Measurements from ENCODE around the gene ABCA2.
A peak's percentile ranks its signal among the peaks of the same experiment; 100 is the strongest.

The ABCA2 gene

DNA sequence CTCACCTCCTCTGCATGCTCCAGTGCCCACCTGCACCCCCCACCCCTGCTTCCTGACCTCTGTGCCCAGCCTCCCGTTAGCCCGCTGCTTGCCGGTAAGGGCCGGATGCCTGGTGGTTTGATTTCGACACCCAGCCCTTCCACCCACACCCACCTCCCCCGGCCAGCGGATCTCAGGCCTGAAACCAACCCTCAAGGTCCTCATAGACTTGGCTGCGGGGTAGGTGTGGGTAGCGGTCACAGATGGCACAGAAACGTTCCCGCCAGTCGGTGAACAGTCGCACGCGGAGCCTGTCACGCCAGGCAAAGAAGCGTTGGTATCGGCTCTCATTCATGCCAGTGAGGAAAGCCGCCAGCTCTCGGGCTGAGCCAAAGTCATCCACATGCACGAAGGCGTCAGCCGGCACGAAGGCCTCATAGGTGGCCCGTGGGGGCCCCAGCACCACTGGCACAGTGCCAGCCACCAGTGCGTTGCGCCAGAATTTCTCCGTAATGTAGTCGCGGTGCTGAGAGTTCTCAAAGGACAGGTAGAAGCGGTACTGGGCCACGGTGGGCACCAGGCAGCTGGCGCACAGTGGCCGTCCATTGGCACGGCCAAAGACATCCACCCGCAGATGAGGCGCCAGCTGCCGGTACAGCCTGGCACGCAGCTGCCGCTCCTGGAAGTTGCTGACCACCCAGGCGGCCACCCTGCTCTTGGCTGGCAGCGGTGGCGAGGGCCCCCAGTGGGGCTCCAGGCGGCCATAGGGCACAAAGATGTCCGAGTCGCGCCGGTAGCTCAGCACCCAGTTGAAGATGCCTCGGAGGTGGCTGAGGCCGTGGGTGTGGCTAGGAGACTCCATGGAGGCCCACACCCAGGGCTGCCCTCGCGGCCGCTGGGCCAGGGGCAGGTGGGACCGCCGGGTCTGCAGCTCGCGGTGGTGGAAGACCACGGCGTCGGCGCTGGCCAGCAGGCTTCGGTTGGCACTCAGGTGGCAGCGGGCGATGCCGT lies 2.8 kb upstream of the ABCA2 start:
- CTCF ChIA-PET, result interaction anchor here (0.7 to 2.7 kb wide), 2 partner anchors 73 to 83 kb away, joined by 4 to 23 read pairs; no protein-coding TSS in a partner anchor
- POLR2A ChIA-PET, result interaction anchor here (0.7 to 1.7 kb wide), 2 partner anchors 38 to 83 kb away, joined by 3 to 4 read pairs; partner anchors contain the start of gene PAXX
- TF ChIP-seq TARDBP (IDR thresholded peaks at IDR 0.05) (no peak), FOXK2 (IDR thresholded peaks at IDR 0.05) (no peak), FOXA1 (IDR thresholded peaks at IDR 0.05) (no peak), SUZ12 (IDR thresholded peaks at IDR 0.05) (no peak), ELF4 (IDR thresholded peaks at IDR 0.05) (no peak), LEF1 (IDR thresholded peaks at IDR 0.05; ENCODE audit: borderline replicate concordance) (no peak), BHLHE40 (IDR thresholded peaks at IDR 0.05; ENCODE audit: borderline replicate concordance) (no peak), CTBP1 (IDR thresholded peaks at IDR 0.05; ENCODE audit: borderline replicate concordance) (no peak), SP1 (IDR thresholded peaks at IDR 0.05) (no peak), NFRKB (IDR thresholded peaks at IDR 0.05) (no peak), HDGF (IDR thresholded peaks at IDR 0.05; ENCODE audit: borderline replicate concordance) (no peak)
- no peak for DNase-seq (ENCODE audit: extremely low spot score)

DNA sequence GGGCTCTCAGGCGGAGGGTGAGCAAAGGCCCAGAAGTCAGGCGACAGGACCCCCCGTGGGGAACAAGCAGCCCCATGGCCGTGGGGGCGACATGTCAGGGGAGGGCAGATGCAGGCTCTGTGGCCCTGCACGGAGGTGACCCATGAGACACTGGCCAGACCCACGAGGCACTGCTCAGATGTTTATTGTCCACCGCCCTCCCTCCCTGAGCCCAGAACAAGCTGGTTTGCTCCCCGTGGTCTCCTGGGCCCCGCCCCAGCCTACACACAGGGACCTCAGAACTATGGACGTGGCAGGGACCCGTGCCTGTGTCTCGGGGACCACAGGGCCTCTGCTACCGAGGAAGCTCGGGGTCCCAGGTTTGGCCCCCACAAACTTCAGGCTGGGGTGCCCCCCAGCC lies 2.0 kb upstream of the ABCA2 start:
- TF ChIP-seq ELF4 (IDR thresholded peaks at IDR 0.05) (no peak), SP1 (IDR thresholded peaks at IDR 0.05) (no peak), L3MBTL2 (conservative IDR thresholded peaks at IDR 0.05) (no peak), FOXK2 (IDR thresholded peaks at IDR 0.05) (no peak), FOXA1 (IDR thresholded peaks at IDR 0.05) (no peak), ZNF384 (IDR thresholded peaks at IDR 0.05) (no peak), ARNT (IDR thresholded peaks at IDR 0.05) (no peak), HDGF (IDR thresholded peaks at IDR 0.05; ENCODE audit: borderline replicate concordance) (no peak)
- TF ChIP-seq, protein P1, sequence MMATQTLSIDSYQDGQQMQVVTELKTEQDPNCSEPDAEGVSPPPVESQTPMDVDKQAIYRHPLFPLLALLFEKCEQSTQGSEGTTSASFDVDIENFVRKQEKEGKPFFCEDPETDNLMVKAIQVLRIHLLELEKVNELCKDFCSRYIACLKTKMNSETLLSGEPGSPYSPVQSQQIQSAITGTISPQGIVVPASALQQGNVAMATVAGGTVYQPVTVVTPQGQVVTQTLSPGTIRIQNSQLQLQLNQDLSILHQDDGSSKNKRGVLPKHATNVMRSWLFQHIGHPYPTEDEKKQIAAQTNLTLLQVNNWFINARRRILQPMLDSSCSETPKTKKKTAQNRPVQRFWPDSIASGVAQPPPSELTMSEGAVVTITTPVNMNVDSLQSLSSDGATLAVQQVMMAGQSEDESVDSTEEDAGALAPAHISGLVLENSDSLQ (IDR thresholded peaks at IDR 0.05), result no peak
- ChIA-PET CTCF (interaction anchor here (0.6 to 2.7 kb wide), 31 partner anchors 9 to 267 kb away, joined by 3 to 23 read pairs (median 4); partner anchors contain the start of genes AJM1, MAN1B1, PAXX and SAPCD2), POLR2A (interaction anchor here (0.9 to 1.7 kb wide), 3 partner anchors 14 to 100 kb away, joined by 4 to 5 read pairs (median 4); no protein-coding TSS in a partner anchor)
- DNase-seq (ENCODE audit: extremely low spot score), result no peak

DNA sequence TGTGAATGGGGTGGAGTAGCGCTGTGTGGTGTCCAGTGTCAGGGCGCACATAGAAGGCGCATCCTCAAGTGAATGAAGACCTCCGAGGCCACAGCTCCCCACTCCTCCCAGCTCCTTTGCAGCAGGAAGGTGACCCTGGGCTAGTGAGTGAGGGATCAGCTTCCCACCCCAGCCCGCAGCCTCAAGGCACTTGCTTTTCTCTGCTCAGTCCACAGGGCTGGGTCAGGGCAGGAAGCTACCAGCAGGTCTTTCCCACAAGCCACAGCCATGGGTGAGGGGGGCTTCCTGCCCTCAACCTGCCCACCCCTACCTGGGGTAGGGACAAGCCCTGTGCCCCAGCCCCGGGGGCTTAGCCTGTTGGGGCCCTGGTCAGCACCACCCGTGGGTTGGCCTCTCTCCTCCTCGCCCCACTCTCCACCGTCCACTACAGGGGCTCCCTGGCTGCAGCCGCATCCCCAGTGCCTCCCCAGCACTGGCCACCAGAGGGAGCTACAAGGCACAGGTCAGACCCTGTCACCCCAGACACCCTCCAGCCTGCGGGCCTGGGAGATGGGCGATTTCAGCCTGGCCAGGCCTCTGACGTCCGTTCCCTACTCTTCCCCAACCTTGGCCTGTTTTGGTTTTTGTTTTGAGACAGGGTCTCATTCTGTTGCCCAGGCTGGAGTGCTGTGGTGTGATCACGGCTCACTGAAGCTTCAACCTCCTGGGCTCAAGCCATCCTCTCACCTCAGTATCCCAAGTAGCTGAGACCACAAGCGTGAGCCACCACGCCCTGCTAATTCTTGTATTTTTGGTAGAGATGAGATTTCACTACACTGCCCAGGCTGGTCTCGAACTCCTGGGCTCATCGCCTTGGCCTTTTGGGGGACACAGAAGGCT lies 1.3 kb upstream of the ABCA2 start:
- no peak for TF ChIP-seq SUZ12 (IDR thresholded peaks at IDR 0.05)
- no peak for TF ChIP-seq HDGF (IDR thresholded peaks at IDR 0.05; ENCODE audit: borderline replicate concordance)
- no peak for TF ChIP-seq BHLHE40 (IDR thresholded peaks at IDR 0.05; ENCODE audit: borderline replicate concordance)
- POLR2A ChIA-PET, result interaction anchor here (0.9 to 1.7 kb wide), 4 partner anchors 15 to 239 kb away, joined by 3 to 5 read pairs (median 4); partner anchors contain the start of gene TMEM141
- DNase-seq (ENCODE audit: extremely low spot score), result peak; percentile 75
- CTCF ChIA-PET, result interaction anchor here (0.6 to 2.7 kb wide), 34 partner anchors 9 to 266 kb away, joined by 3 to 23 read pairs (median 4); partner anchors contain the start of genes AJM1, MAN1B1, PAXX and SAPCD2

DNA sequence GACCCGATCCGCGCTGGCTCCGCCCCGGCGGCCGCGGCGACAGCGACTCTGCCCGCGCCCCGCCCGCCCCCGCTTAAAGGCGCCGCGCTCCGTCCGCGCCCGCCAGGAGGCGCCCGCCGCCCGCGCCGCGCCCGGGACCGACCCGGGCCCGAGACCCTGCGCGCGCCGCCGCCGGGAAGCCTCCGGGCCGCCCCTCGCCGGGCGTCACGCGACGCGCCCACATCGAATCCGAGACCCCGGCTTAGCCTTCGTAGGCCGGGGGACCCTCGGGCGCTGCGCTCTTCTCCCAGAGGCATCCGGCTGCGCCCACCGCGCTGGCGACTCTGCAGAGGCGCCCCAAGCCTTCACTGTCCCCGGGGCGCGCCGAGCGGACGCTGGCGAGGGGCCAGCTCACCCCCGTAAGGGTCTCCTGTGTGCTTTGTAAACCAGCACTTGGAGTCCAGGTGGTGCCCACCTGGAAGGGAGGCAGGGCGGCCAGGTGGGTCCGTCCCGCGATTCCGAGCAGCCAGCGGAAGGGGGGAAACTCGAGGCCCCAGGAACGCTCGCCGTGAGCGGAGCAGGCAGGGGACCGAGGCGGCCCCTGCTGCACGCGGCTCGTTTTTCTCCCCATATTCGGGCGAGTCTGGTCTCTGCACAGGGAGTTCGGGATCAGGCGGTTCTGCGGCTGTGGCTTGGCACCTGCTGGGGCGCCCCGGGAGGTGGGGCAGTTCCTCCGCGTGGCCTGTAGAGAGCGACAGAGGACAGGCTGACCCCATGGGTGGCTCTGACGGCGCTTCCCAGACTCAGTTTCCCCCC lies 423 bp upstream of the ABCA2 start:
- POLR2A ChIA-PET, result interaction anchor here (1.1 to 1.4 kb wide), 2 partner anchors 101 to 238 kb away, joined by 3 to 5 read pairs; partner anchors contain the start of gene TMEM141
- TF ChIP-seq SUZ12 (IDR thresholded peaks at IDR 0.05) (no peak), CTBP1 (IDR thresholded peaks at IDR 0.05; ENCODE audit: borderline replicate concordance) (no peak)
- peak; percentile 85 for DNase-seq (ENCODE audit: extremely low spot score)
- CTCF ChIA-PET, result interaction anchor here (0.9 to 2.7 kb wide), 22 partner anchors 8 to 241 kb away, joined by 3 to 23 read pairs (median 5); partner anchors contain the start of genes AJM1, PAXX and SAPCD2

DNA sequence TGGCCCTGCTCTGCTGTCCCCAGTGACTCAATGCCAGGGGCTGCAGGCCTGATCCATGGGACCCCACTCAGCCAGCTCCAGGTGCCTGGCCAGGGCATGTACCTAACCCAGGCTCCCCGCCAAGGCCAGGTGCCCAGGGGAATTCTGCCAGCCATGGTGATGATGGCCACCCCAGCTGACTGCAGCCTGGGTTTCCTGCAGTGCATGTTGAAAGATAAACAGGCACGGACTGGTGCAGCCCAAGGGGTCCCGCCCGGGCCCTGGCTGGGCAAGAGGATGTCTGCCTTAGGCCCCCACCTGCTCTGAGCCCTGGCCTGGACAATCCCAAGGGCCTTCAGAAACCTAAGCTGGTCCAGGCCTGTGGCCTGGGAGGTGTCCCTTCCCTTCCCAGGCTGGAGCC lies 1.2 kb downstream of the ABCA2 start:
- TF ChIP-seq FOXM1 (IDR thresholded peaks at IDR 0.05; ENCODE audit: borderline replicate concordance) (no peak), FOXA1 (IDR thresholded peaks at IDR 0.05) (no peak), FOXK2 (IDR thresholded peaks at IDR 0.05) (no peak), ELF4 (IDR thresholded peaks at IDR 0.05) (no peak), NFRKB (IDR thresholded peaks at IDR 0.05) (no peak), ARNT (IDR thresholded peaks at IDR 0.05) (no peak), SP1 (IDR thresholded peaks at IDR 0.05) (no peak), LEF1 (IDR thresholded peaks at IDR 0.05; ENCODE audit: borderline replicate concordance) (no peak), TARDBP (IDR thresholded peaks at IDR 0.05) (no peak), BHLHE40 (IDR thresholded peaks at IDR 0.05; ENCODE audit: borderline replicate concordance) (no peak), CTBP1 (IDR thresholded peaks at IDR 0.05; ENCODE audit: borderline replicate concordance) (no peak), SUZ12 (IDR thresholded peaks at IDR 0.05) (no peak)
- TF ChIP-seq, protein P1 (IDR thresholded peaks at IDR 0.05), result no peak
- no peak for DNase-seq (ENCODE audit: extremely low spot score)
- POLR2A ChIA-PET, result interaction anchor here (1.0 to 1.7 kb wide), 3 partner anchors 34 to 103 kb away, joined by 4 to 8 read pairs (median 8); partner anchors contain the start of gene PAXX
- CTCF ChIA-PET, result no interaction called here
